ENCODE measurements around the gene P2RY8. TPM values are rescaled to one million over a fixed set of nuclear protein-coding genes. Genes with fewer than 3 reads are reported as not detected.
"Not testable (repeated sequence)": the region's sequence is repeated elsewhere in the genome, so short reads cannot be mapped to it uniquely, and the experiment has no call there.

Gene P2RY8
- total and polyA plus RNA-seq, 10 of the 15 experiments (the other 5 are each of a cell fraction or from before 2014, with no cell fraction given): 2.0 to 64.4 (median 36.5) TPM

GRCh38 chrX:1557442-1557841, 20.5 kb upstream of the P2RY8 start:
- BruUV-seq (replicated peaks); in situ Hi-C loops (cut with MboI); CTCF ChIA-PET; POLR2A ChIA-PET; FAIRE-seq; H3K79me2 ChIP-seq (ENCODE audit: control insufficient read depth, insufficient read depth, low read length); DNase-seq (ENCODE audit: low read depth, low spot score); H2AFZ ChIP-seq (ENCODE audit: control insufficient read depth, low read depth, low read length); H3K4me1 ChIP-seq (ENCODE audit: control insufficient read depth, insufficient read depth, low read length); H3K27me3 ChIP-seq (replicated peaks in 1 of 2; ENCODE audit: control insufficient read depth in 2 of 2, insufficient read depth in 2 of 2, low read length in 1 of 2); H3K36me3 ChIP-seq (ENCODE audit: control insufficient read depth in 2 of 2, insufficient read depth in 2 of 2, low read length in 1 of 2); SMC1A ChIA-PET (ENCODE audit: uncharacterized antibody, unreplicated experiment); H3K9me3 ChIP-seq (replicated peaks; ENCODE audit: control insufficient read depth, insufficient read depth, low read length); H3K27ac ChIP-seq (ENCODE audit: control insufficient read depth, insufficient read depth); H3K4me3 ChIP-seq; H3K9ac ChIP-seq (ENCODE audit: control insufficient read depth, insufficient read depth, low read length); ATAC-seq; RAD21 ChIA-PET (ENCODE audit: unreplicated experiment); H4K20me1 ChIP-seq (ENCODE audit: control insufficient read depth, insufficient read depth); H3K4me2 ChIP-seq (ENCODE audit: control insufficient read depth, insufficient read depth); intact Hi-C loops (cut with micrococcal nuclease; ENCODE audit: unreplicated experiment): not testable (repeated sequence)

- SMC1A ChIA-PET (ENCODE audit: uncharacterized antibody, unreplicated experiment): no interaction called here
- in situ Hi-C loops (cut with MboI): no loop called here
- Histone ChIP-seq H3K4me3 (peak overlapping the region; percentile 32; the same call in 1 of the 2 replicates), H3K9ac (ENCODE audit: control insufficient read depth, insufficient read depth, low read length) (no peak overlapping the region), H3K4me2 (ENCODE audit: control insufficient read depth, insufficient read depth) (peak overlapping the region; percentile 68; the same call in 1 of the 2 replicates), H3K79me2 (ENCODE audit: control insufficient read depth, insufficient read depth, low read length) (no peaks in the 10 kb centered on the region), H4K20me1 (ENCODE audit: control insufficient read depth, insufficient read depth) (no peaks in the 10 kb centered on the region), H2AFZ (ENCODE audit: control insufficient read depth, low read depth, low read length) (no peak overlapping the region), H3K36me3 (ENCODE audit: control insufficient read depth in 2 of 2, insufficient read depth in 2 of 2, low read length in 1 of 2) (no peaks in the 10 kb centered on the region), H3K27me3 (replicated peaks in 1 of 2; ENCODE audit: control insufficient read depth in 2 of 2, insufficient read depth in 2 of 2, low read length in 1 of 2) (no peaks in the 10 kb centered on the region), H3K4me1 (ENCODE audit: control insufficient read depth, insufficient read depth, low read length) (peaks cover 7% of the 10 kb centered on the region), H3K9me3 (replicated peaks; ENCODE audit: control insufficient read depth, insufficient read depth, low read length) (peaks cover 3% of the 10 kb centered on the region; the same call in 1 of the 3 replicates), H3K27ac (ENCODE audit: control insufficient read depth, insufficient read depth) (no peak overlapping the region)
- ATAC-seq: no peak
- DNase-seq (ENCODE audit: low read depth, low spot score): no peak
- POLR2A ChIA-PET: no interaction called here
- BruUV-seq (replicated peaks): no TSS peak
- 50% methylated on average over 6 of the region's 6 CpGs for WGBS (ENCODE audit: insufficient coverage, insufficient replicate concordance, low lambda C conversion rate, missing lambda C conversion rate)
- RAD21 ChIA-PET (ENCODE audit: unreplicated experiment): no interaction called here
- CTCF ChIA-PET: no interaction called here
- no peak for FAIRE-seq
- TF ChIP-seq, protein P1, sequence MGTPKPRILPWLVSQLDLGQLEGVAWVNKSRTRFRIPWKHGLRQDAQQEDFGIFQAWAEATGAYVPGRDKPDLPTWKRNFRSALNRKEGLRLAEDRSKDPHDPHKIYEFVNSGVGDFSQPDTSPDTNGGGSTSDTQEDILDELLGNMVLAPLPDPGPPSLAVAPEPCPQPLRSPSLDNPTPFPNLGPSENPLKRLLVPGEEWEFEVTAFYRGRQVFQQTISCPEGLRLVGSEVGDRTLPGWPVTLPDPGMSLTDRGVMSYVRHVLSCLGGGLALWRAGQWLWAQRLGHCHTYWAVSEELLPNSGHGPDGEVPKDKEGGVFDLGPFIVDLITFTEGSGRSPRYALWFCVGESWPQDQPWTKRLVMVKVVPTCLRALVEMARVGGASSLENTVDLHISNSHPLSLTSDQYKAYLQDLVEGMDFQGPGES (IDR thresholded peaks at IDR 0.05): no peak
- peak; percentile 53; the same call in 1 of the 2 replicates for TF ChIP-seq SMARCA5 (IDR thresholded peaks at IDR 0.05)
- intact Hi-C loops (cut with micrococcal nuclease; ENCODE audit: unreplicated experiment): no loop called here
Observed at GRCh38 chrX:1555370-1555769, 18.4 kb upstream of the P2RY8 start.
